AG09309 (cell line): ENCODE results near the gene TBC1D10A.

ENCODE experiments used
- DNase-seq: peaks from one replicate; pipeline ENCODE4 v3.0.0-alpha.2; 2010; ENCODE audit warnings: low read depth
- H3K4me3 ChIP-seq: 2 replicates; pipeline ENCODE4 v1.5.1; 2011; ENCODE audit warnings: mild to moderate bottlenecking, low read depth, low read length, moderate library complexity; ENCODE audit not compliant: control insufficient read depth
- CTCF ChIP-seq: IDR thresholded peaks from 2 replicates; pipeline ENCODE4 v1.5.1; 2011; ENCODE audit warnings: mild to moderate bottlenecking, low read depth, low read length, inconsistent platforms; ENCODE audit not compliant: insufficient read depth, control insufficient read depth; ENCODE audit errors: missing control alignments

TBC1D10A gene

GRCh38 chr22:30284666-30285065, 42.1 kb downstream of the TBC1D10A start:
- no peak for TF ChIP-seq CTCF
- DNase-seq: no peak
- H3K4me3 ChIP-seq: no peak overlapping the region

- H3K4me3 ChIP-seq: no peak overlapping the region
- no peak for TF ChIP-seq CTCF
- DNase-seq: no peak
Measured at GRCh38 chr22:30284172-30284571, 42.6 kb downstream of the TBC1D10A start.

- H3K4me3 ChIP-seq: no peak overlapping the region
- no peak for TF ChIP-seq CTCF
- no peak for DNase-seq
Measured at GRCh38 chr22:30283342-30283741, 43.4 kb downstream of the TBC1D10A start.

GRCh38 chr22:30282616-30283046, 44.1 kb downstream of the TBC1D10A start:
- DNase-seq: no peak
- no peak for TF ChIP-seq CTCF
- H3K4me3 ChIP-seq: no peak overlapping the region

GRCh38 chr22:30280505-30280904, 46.2 kb downstream of the TBC1D10A start:
- no peak overlapping the region for H3K4me3 ChIP-seq
- no peak for DNase-seq
- no peak for TF ChIP-seq CTCF

GRCh38 chr22:30279932-30280331, 46.8 kb downstream of the TBC1D10A start:
- no peak for DNase-seq
- no peak for TF ChIP-seq CTCF
- H3K4me3 ChIP-seq: no peak overlapping the region
